Cardiac muscle cell (in vitro differentiated cells and primary cell): Measurements from ENCODE around the gene ASXL2. TPM values are rescaled to one million over a fixed set of nuclear protein-coding genes. Genes with fewer than 3 reads are reported as not detected.

Source experiments
- DNase-seq, 2 donors: peaks; one replicate each; pipeline versions ENCODE4 v3.0.0 to v3.0.0-alpha.2; 2010 to 2017; ENCODE audit warnings: low read depth in 1 of 2, low spot score in 1 of 2
- H3K27ac ChIP-seq: fragments of 200-600 bp; sonication (generic); 2 replicates; pipeline ENCODE4 v1.5.1; 2016
- H3K27me3 ChIP-seq: fragments of 200-600 bp; sonication (generic); 2 replicates; pipeline ENCODE4 v1.6.0; 2016; ENCODE audit warnings: control low read depth
- H3K36me3 ChIP-seq: fragments of 200-600 bp; sonication (generic); 2 replicates; pipeline ENCODE4 v1.5.1; 2016; ENCODE audit warnings: control low read depth
- H3K4me1 ChIP-seq: fragments of 200-600 bp; sonication (generic); 2 replicates; pipeline ENCODE4 v1.8.1; 2017; ENCODE audit warnings: low read depth, mild to moderate bottlenecking, mixed run types
- H3K4me3 ChIP-seq: fragments of 200-600 bp; sonication (generic); 2 replicates; pipeline ENCODE4 v1.5.1; 2016; ENCODE audit warnings: mild to moderate bottlenecking
- H3K9me3 ChIP-seq: fragments of 200-600 bp; sonication (generic); 2 replicates; pipeline ENCODE4 v1.5.1; 2017; ENCODE audit warnings: low read depth, mild to moderate bottlenecking, control low read depth
- polyA plus RNA-seq: library from polyadenylated mRNA; unstranded; fragments of >200 nt; fragmentation: Nextera tagmentation; extraction: Ambion mirVana; gene quantifications from 2 replicates; pipeline ENCODE4 v1.2.1, GENCODE V29; 2016
- total RNA-seq: library from RNA; depleted of rRNA; stranded (reverse); fragments of >200 nt; gene quantifications from 2 replicates; pipeline ENCODE4 v1.2.3, GENCODE V29; 2016
- TF ChIP-seq, protein P1 (sequence below): IDR thresholded peaks from 2 replicates; pipeline ENCODE4 v1.5.1; 2012; ENCODE audit warnings: low read depth, mild to moderate bottlenecking, low read length

ASXL2 gene
- total and polyA plus RNA-seq, 2 experiments from 2014 or later: 5.3 to 14.7 TPM

DNA sequence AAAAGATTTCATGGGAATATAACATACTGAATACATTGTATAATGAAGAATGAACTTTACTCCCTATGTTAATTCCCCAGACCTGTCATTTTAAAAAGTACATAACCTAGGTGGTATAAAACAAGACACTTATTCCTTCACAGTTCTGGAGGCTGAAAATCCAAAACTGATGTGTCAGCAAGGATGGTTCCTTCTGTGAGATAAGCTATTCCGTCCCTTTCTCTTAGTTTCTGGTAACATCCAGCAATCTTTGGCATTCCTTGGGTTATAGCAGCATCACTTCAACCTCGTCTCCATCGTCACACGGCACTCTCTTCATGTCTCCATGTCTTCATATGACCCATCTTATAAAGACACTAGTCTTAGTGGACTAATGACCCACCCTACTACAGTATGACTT, 93.9 kb downstream of the ASXL2 start:
- Histone ChIP-seq H3K27ac (no peak overlapping the region), H3K27me3 (no peaks in the 10 kb centered on the region), H3K9me3 (no peaks in the 10 kb centered on the region), H3K36me3 (no peaks in the 10 kb centered on the region), H3K4me1 (no peaks in the 10 kb centered on the region), H3K4me3 (no peak overlapping the region)
- no peak for DNase-seq
- TF ChIP-seq, protein P1, sequence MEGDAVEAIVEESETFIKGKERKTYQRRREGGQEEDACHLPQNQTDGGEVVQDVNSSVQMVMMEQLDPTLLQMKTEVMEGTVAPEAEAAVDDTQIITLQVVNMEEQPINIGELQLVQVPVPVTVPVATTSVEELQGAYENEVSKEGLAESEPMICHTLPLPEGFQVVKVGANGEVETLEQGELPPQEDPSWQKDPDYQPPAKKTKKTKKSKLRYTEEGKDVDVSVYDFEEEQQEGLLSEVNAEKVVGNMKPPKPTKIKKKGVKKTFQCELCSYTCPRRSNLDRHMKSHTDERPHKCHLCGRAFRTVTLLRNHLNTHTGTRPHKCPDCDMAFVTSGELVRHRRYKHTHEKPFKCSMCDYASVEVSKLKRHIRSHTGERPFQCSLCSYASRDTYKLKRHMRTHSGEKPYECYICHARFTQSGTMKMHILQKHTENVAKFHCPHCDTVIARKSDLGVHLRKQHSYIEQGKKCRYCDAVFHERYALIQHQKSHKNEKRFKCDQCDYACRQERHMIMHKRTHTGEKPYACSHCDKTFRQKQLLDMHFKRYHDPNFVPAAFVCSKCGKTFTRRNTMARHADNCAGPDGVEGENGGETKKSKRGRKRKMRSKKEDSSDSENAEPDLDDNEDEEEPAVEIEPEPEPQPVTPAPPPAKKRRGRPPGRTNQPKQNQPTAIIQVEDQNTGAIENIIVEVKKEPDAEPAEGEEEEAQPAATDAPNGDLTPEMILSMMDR: no peak

DNA sequence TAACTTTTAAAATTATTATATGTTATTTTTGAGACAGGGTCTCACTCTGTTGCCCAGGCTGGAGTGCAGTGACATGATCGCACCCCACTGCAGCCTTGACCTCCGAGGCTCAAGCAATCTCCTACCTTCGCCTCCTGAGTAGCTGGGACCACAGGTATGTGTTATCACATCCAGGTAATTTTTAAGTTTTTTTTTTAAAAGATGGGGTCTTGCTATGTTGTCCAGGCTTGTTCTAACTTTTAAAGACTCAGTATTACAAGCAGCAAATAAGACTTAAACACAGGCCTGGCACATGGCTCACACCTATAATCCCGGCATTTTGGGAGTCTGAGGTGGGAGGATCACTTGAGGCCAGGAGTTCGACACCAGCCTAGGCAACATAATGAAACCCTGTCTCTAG, 101.2 kb downstream of the ASXL2 start:
- TF ChIP-seq, protein P1: no peak
- Histone ChIP-seq H3K4me1 (no peaks in the 10 kb centered on the region), H3K9me3 (no peaks in the 10 kb centered on the region), H3K4me3 (no peak overlapping the region), H3K36me3 (no peaks in the 10 kb centered on the region), H3K27ac (no peak overlapping the region), H3K27me3 (no peaks in the 10 kb centered on the region)
- DNase-seq: no peak

DNA sequence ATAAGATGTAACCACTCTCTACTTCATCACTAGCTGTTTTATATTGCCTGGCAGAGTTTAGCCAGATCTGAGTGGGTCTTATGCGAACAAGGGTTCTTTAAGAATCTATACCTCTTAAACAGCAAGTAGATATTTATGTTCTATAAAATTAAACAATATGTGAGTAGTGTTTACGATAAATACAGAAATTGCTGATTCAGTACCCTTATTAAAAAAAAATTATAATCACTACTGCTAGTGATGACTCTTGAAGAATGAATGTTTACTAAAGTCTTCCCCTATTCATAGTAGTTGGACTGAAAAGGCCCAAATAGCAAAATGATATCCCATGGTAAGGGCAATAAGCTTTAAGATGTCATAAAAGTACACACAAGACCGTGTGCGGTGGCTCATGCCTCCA, 106.2 kb downstream of the ASXL2 start:
- H3K4me1 ChIP-seq: no peaks in the 10 kb centered on the region
- H3K9me3 ChIP-seq: no peaks in the 10 kb centered on the region
- H3K36me3 ChIP-seq: peaks cover 30% of the 10 kb centered on the region
- DNase-seq: no peak
- H3K27ac ChIP-seq: no peak overlapping the region
- H3K27me3 ChIP-seq: no peaks in the 10 kb centered on the region
- TF ChIP-seq, protein P1: no peak
- no peak overlapping the region for H3K4me3 ChIP-seq

DNA sequence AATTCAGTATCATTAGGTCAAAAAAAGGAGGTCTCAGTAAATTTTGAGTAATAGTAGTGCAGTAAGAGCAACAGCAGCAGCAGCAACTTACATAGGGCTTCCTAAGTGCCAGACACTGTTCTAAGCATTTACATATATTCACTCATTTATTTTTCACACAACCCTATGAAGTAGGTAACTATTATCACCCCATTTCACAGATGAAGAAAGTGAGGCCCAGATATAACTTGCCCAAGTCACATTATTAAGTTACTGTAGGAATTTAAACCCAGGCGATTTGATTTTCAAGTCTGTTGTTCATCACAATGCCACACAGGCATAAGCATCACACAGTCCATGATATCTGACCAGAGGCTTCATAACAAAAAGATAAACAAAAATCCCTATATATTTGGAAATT, 114.7 kb downstream of the ASXL2 start:
- DNase-seq: no peak
- Histone ChIP-seq H3K36me3 (peaks cover 29% of the 10 kb centered on the region), H3K4me3 (no peak overlapping the region), H3K27me3 (no peaks in the 10 kb centered on the region), H3K9me3 (no peaks in the 10 kb centered on the region), H3K27ac (no peak overlapping the region), H3K4me1 (no peaks in the 10 kb centered on the region)
- TF ChIP-seq, protein P1: no peak

DNA sequence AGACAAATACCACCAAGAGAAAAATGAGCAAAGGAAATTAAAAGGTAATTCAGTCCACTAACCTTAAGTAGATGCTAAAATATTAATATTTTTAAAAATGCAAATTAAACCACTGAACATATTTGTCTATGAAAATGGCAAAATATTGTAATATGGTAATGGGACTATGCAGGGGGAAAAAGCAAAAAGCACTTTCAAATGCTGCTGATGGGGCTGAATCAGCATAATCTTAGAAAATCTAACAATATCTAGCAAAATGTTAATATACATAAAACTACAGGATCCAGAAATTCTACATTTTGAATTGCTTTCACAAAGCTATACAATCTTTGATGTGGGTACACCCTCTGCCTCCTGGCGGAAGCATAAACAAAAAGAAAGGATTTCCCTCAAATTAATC, 118.0 kb downstream of the ASXL2 start:
- Histone ChIP-seq H3K36me3 (peaks cover 21% of the 10 kb centered on the region), H3K9me3 (no peaks in the 10 kb centered on the region)
- TF ChIP-seq, protein P1: no peak

DNA sequence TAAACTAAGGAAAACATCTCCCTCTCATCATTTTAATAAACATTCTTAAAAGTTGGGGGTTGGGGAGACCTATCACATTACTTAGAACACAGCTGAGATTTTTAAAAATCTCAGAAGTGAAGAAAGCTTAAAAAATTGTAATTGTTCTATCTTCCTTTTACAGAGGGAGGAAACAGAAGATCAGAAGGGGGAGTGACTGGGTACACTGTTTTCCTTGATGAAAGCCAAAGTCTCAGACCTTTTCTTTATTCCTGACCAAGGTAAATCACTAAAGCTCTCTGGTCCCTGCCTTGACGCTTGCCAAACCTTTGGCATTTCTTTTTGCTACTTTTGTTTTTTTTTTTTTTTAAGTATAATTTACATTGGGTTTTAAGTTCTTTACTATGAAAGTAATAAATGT, 119.9 kb downstream of the ASXL2 start:
- peaks cover 32% of the 10 kb centered on the region for H3K36me3 ChIP-seq

More for the DNA sequence above, 118.0 kb downstream of the ASXL2 start:
- Histone ChIP-seq H3K4me1 (no peaks in the 10 kb centered on the region), H3K27ac (no peak overlapping the region), H3K27me3 (no peaks in the 10 kb centered on the region), H3K4me3 (no peak overlapping the region)
- DNase-seq: no peak

More for the DNA sequence above, 119.9 kb downstream of the ASXL2 start:
- Histone ChIP-seq H3K27me3 (no peaks in the 10 kb centered on the region), H3K4me3 (no peak overlapping the region), H3K4me1 (no peaks in the 10 kb centered on the region), H3K9me3 (no peaks in the 10 kb centered on the region), H3K27ac (no peak overlapping the region)
- no peak for DNase-seq
- TF ChIP-seq, protein P1: no peak
